ENCODE data around the gene SOCS1. TPM values are rescaled to one million over a fixed set of nuclear protein-coding genes. Genes with fewer than 3 reads are reported as not detected.

The SOCS1 gene
- total RNA-seq, 2 donors from 2014 or later = 4.7 to 5.5 TPM

GRCh38 chr16:11272921-11273720, 17.1 kb upstream of the SOCS1 start, which contains the start of gene PRM3:
Gene PRM3, minus strand, starts transcription at chr16:11273629. Its CDS starts 34 bp downstream, at chr16:11273595.
- Histone ChIP-seq H3K4me1 (no peaks in the 10 kb centered on the region), H3K36me3 (no peaks in the 10 kb centered on the region), H3K4me3 (no peak within 1 kb of the TSS), H3K27me3 (no peaks in the 10 kb centered on the region), H3K27ac (no peak within 1 kb of the TSS), H3K9me3 (no peaks in the 10 kb centered on the region)
- TF ChIP-seq, protein P1, sequence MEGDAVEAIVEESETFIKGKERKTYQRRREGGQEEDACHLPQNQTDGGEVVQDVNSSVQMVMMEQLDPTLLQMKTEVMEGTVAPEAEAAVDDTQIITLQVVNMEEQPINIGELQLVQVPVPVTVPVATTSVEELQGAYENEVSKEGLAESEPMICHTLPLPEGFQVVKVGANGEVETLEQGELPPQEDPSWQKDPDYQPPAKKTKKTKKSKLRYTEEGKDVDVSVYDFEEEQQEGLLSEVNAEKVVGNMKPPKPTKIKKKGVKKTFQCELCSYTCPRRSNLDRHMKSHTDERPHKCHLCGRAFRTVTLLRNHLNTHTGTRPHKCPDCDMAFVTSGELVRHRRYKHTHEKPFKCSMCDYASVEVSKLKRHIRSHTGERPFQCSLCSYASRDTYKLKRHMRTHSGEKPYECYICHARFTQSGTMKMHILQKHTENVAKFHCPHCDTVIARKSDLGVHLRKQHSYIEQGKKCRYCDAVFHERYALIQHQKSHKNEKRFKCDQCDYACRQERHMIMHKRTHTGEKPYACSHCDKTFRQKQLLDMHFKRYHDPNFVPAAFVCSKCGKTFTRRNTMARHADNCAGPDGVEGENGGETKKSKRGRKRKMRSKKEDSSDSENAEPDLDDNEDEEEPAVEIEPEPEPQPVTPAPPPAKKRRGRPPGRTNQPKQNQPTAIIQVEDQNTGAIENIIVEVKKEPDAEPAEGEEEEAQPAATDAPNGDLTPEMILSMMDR (IDR thresholded peaks at IDR 0.05) = no peak
- DNase-seq (ENCODE audit: low spot score) = no peak

GRCh38 chr16:11272484-11272883, 16.5 kb upstream of the SOCS1 start:
- Histone ChIP-seq H3K36me3 (no peaks in the 10 kb centered on the region), H3K27ac (no peak overlapping the region), H3K4me1 (no peaks in the 10 kb centered on the region), H3K4me3 (no peak overlapping the region), H3K27me3 (no peaks in the 10 kb centered on the region), H3K9me3 (no peaks in the 10 kb centered on the region)
- TF ChIP-seq, protein P1 (IDR thresholded peaks at IDR 0.05) = no peak
- no peak for DNase-seq (ENCODE audit: low spot score)

DNA sequence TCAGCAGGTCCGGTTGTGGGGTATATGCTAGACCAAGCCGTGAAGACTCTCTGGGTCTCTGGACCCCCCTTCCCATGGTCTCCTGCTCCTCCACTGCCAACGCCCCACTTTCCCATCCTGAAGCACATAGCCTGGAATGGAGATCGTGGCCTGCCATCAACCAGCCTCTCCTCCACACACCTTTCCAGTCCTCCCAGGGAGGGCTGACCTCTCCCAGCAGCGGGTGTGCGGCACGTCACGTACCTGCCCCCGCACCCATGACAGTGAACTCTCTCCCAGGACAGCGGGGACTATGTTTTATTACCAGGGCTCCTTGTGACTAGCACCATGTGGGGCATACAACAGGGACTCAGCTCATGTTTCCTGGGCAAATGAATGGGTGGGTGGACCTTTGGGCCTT, 15.6 kb upstream of the SOCS1 start:
- H3K27ac ChIP-seq = no peak overlapping the region
- no peak for DNase-seq (ENCODE audit: low spot score)
- H3K9me3 ChIP-seq = no peaks in the 10 kb centered on the region
- H3K4me1 ChIP-seq = no peaks in the 10 kb centered on the region
- H3K27me3 ChIP-seq = no peaks in the 10 kb centered on the region
- no peak overlapping the region for H3K4me3 ChIP-seq
- no peaks in the 10 kb centered on the region for H3K36me3 ChIP-seq
- TF ChIP-seq, protein P1 (IDR thresholded peaks at IDR 0.05) = no peak

DNA sequence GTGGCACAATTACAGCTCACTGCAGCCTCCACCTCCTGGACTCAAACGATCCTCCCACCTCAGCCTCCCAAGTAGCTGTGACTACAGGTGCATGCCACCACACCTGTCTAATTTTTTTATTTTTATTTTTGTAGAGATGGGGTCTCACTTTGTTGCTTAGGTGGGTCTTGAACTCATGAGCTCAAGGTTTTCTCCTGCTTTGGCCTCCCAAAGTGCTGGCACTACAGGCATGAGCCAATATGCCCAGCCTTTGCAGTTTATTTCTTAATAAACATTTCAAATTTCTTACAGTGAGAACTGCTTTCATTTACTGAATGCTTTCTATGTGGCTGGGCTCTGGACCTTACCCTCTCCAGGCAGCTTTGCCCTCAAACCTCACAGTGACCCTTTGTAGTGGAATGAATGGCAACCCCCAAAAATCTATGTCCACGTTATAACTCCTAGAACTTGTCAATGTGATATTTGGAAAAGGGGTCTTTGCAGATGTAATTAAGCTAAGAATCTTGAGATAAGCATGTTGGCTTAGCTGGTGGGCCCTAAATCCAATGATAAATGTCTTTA, 14.7 kb upstream of the SOCS1 start:
- Histone ChIP-seq H3K36me3 (no peaks in the 10 kb centered on the region), H3K27ac (no peak overlapping the region), H3K27me3 (no peaks in the 10 kb centered on the region), H3K4me3 (no peak overlapping the region), H3K9me3 (no peaks in the 10 kb centered on the region), H3K4me1 (no peaks in the 10 kb centered on the region)
- TF ChIP-seq, protein P1 (IDR thresholded peaks at IDR 0.05) = no peak
- no peak for DNase-seq (ENCODE audit: low spot score)

DNA sequence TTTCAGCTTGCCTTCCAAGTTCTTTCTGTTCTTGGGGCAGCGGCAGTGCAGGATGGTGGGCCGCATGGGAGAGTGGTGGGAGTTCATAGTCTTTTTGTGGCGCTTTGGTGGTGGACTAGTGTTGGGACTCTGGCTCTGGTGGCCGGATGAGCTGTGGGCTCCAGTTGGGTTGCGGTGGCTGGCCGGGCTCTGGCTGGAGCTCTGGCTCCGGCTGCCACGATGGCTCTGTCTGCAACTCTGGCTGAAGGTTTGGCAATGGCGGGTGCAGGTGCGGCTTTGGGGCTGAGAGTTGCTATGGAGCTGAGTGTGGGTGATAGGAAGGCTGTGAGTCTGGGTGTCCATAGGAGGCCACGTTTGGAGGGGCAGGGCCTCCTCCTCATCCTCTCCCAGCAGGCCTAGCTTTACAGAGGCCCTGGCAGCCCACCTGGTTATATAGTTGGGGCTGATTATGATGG, 12.9 kb upstream of the SOCS1 start, which contains the start of gene TNP2:
TNP2 (minus strand) TSS at position 405 of the 455 bp plus-strand sequence; CDS start at position 342, 63 bp downstream.
- H3K9me3 ChIP-seq = no peaks in the 10 kb centered on the region
- H3K27ac ChIP-seq = no peak within 1 kb of the TSS
- TF ChIP-seq, protein P1 (IDR thresholded peaks at IDR 0.05) = no peak
- no peaks in the 10 kb centered on the region for H3K27me3 ChIP-seq
- no peak within 1 kb of the TSS for H3K4me3 ChIP-seq
- H3K36me3 ChIP-seq = no peaks in the 10 kb centered on the region
- no peak for DNase-seq (ENCODE audit: low spot score)
- H3K4me1 ChIP-seq = no peaks in the 10 kb centered on the region

All from right atrium auricular region (tissue), 2 donors.